ENCODE results near the gene KIAA1958.
A peak's percentile ranks its signal among the peaks of the same experiment; 100 is the strongest.

Gene KIAA1958

DNA sequence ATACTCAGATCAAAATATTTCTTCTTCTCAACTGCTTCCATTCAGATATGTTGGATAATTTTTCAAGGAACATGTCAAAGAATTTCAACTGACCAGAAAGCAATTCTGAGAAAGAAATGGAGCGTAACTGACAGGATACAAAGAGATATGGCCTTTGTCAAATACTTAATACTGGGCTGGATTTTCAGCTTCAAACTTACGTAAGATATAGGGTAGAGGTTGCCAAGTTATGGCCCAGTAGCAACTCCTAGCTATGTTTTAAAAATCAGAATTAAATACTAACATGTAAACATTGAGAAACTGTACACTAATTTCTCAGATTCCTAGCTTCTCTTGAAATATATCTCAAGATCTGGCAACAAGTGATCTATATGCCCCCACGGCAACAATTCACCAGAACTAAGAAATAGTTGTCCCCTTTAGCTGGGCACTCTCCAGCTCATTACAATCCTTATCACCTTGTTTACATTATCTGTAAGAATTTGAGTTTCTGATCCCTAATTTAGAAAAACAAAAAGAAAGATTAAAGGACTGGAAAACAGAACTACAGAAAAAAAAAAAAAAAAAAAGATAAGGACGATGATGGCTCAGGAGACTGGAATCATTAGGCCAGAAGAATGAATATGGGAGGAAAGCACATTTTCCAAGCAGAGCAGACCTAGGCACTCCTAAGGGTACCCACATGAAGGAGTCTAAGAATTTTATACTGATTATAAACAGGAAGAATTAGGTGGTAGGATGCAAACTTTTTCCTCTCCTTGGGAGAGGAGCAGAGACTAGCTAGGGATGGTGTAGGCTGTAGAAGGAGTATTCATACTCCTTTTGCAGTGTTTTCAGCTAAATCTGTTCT lies 208.3 kb downstream of the KIAA1958 start:
- DNase-seq (ENCODE audit: low read depth) = no peak

DNA sequence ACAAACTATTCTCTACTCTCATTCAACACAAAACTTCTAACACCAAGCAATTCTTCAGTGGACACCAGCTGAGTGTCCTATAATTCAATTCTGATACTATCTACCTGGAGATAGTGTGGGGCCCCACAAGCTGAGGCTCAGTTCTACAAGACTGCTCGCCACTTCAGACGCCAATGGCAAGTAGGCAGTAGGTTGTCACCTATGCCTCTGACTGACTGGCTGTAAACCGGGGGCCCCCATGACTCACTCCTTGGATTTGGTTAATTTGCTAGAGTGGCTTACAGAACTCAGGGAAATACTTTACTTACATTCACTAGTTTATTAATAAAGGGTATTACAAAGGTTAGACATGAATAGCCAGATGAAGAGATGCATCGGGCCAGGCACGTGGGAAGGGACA lies 209.8 kb downstream of the KIAA1958 start:
- TF ChIP-seq, protein P1, sequence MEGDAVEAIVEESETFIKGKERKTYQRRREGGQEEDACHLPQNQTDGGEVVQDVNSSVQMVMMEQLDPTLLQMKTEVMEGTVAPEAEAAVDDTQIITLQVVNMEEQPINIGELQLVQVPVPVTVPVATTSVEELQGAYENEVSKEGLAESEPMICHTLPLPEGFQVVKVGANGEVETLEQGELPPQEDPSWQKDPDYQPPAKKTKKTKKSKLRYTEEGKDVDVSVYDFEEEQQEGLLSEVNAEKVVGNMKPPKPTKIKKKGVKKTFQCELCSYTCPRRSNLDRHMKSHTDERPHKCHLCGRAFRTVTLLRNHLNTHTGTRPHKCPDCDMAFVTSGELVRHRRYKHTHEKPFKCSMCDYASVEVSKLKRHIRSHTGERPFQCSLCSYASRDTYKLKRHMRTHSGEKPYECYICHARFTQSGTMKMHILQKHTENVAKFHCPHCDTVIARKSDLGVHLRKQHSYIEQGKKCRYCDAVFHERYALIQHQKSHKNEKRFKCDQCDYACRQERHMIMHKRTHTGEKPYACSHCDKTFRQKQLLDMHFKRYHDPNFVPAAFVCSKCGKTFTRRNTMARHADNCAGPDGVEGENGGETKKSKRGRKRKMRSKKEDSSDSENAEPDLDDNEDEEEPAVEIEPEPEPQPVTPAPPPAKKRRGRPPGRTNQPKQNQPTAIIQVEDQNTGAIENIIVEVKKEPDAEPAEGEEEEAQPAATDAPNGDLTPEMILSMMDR (IDR thresholded peaks at IDR 0.05; ENCODE audit: control insufficient read depth, insufficient read depth, low read depth, low read length, missing control alignments) = no peak
- no peak for DNase-seq (ENCODE audit: low read depth)
- no peak overlapping the region for H3K4me3 ChIP-seq (ENCODE audit: control insufficient read depth, low read depth, low read length)

More for the DNA sequence above, 208.3 kb downstream of the KIAA1958 start:
- TF ChIP-seq, protein P1 (IDR thresholded peaks at IDR 0.05; ENCODE audit: control insufficient read depth, insufficient read depth, low read depth, low read length, missing control alignments) = no peak
- no peak overlapping the region for H3K4me3 ChIP-seq (ENCODE audit: control insufficient read depth, low read depth, low read length)

DNA sequence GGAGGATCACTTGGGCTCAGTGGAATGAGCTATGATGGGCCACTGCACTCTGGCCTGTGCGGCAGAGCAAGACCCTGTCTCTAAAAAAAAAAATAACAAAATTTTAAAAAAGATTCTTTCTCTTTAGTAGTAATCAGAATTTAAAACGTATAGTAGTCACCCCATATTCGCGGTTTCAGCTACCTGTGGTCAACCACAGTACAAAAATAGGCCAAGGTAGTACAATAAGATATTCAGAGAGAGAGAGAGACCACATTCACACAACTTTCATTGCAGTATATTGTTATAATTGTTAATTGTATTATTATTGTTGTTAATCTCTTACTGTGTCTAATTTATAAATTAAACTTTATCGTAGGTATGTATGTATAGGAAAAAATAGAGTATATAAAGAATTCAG lies 212.6 kb downstream of the KIAA1958 start:
- no peak overlapping the region for H3K4me3 ChIP-seq (ENCODE audit: control insufficient read depth, low read depth, low read length)
- DNase-seq (ENCODE audit: low read depth) = no peak
- TF ChIP-seq, protein P1 (IDR thresholded peaks at IDR 0.05; ENCODE audit: control insufficient read depth, insufficient read depth, low read depth, low read length, missing control alignments) = no peak

DNA sequence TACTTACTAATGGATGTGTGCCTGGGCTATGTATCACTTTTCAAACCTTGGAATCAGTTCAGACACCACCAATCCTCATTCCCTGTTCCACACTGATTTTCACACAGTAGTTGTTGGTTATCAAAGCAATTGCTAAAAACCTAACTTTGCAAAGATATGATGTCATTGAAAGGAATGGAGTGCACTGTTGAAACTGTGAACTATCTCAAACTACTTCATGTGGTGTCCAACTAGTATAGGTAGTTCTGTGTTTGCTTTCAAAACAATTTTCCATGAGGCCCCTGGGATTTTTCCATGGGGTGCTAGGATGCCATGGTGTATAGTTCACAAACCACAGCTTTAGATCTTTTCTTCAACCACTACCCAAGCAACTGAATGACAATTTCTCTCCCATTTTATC lies 213.5 kb downstream of the KIAA1958 start:
- DNase-seq (ENCODE audit: low read depth) = no peak
- H3K4me3 ChIP-seq (ENCODE audit: control insufficient read depth, low read depth, low read length) = no peak overlapping the region
- TF ChIP-seq, protein P1 (IDR thresholded peaks at IDR 0.05; ENCODE audit: control insufficient read depth, insufficient read depth, low read depth, low read length, missing control alignments) = no peak

DNA sequence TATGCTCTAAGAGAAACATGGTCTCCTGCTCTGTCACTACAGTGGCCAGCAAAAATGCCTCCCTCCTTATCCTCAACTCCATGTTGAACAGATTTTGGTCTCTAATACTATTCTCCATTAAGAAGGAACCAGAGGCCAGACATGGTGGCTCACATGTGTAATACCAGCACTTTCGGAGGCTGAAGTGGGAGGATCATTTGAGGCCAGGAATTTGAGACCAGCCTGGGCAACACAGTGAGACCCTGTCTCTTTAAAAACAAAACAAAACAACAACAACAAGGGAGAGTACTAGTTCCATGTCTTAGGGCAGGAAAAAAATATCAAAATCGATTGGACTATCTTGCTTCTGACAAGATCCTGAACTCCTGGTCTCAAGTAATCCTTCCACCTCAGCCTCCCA lies 216.7 kb downstream of the KIAA1958 start:
- no peak for DNase-seq (ENCODE audit: low read depth)
- no peak overlapping the region for H3K4me3 ChIP-seq (ENCODE audit: control insufficient read depth, low read depth, low read length)
- TF ChIP-seq, protein P1 (IDR thresholded peaks at IDR 0.05; ENCODE audit: control insufficient read depth, insufficient read depth, low read depth, low read length, missing control alignments) = no peak

DNA sequence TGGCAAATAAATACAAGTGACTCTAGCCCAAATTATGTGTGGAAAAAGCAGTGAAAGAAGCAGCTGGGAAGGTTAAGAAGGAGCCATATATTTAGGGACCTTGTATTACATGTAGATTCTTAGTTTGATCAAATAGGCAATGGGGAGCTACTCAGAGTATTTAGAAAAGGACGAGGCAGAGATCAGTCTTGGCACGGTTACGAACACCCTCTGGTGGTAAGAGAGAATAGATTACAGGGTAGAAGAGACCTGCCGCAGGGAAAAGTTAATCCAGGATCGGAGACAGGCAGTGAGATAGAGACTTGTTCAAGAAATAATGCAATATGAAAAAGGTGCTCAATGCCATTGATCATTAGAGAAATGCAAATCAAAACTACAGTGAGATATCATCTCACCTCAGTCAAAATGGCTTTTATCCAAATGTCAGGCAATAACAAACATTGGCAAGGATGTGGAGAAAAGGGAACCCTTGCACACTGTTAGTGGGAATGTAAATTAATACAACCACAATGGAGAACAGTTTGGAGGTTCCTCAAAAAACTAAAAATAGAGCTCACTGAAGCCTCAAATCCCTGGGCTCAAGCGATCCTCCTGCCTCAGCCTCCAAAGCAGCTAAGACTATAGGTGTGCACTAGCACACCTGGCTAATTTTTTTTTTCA lies 219.3 kb downstream of the KIAA1958 start:
- TF ChIP-seq, protein P1 (IDR thresholded peaks at IDR 0.05; ENCODE audit: control insufficient read depth, insufficient read depth, low read depth, low read length, missing control alignments) = peak; percentile 24
- H3K4me3 ChIP-seq (ENCODE audit: control insufficient read depth, low read depth, low read length) = no peak overlapping the region
- no peak for DNase-seq (ENCODE audit: low read depth)
